ENCODE measurements around the gene TCAF1.
"Not testable (repeated sequence)": the region's sequence is repeated elsewhere in the genome, so short reads cannot be mapped to it uniquely, and the experiment has no call there.

The TCAF1 gene

GRCh38 chr7:143901332-143901667 lies 676 bp downstream of the TCAF1 start:
- peak; percentile 66 for DNase-seq

- DNase-seq, result no peak
Measured at GRCh38 chr7:143900230-143900766, 1.7 kb downstream of the TCAF1 start.

GRCh38 chr7:143898810-143899209 lies 3.2 kb downstream of the TCAF1 start:
- no peak for DNase-seq

GRCh38 chr7:143896667-143897066 lies 5.3 kb downstream of the TCAF1 start:
- no peak for DNase-seq

- DNase-seq, result peak; percentile 68
Measured at GRCh38 chr7:143892527-143893300, 9.3 kb downstream of the TCAF1 start.

GRCh38 chr7:143891457-143891856 lies 10.5 kb downstream of the TCAF1 start:
- DNase-seq, result no peak

- no peak for DNase-seq
Measured at GRCh38 chr7:143890558-143890957, 11.4 kb downstream of the TCAF1 start.

- no peak for DNase-seq
Measured at GRCh38 chr7:143889068-143889467, 12.9 kb downstream of the TCAF1 start.

GRCh38 chr7:143886826-143887477 lies 15.0 kb downstream of the TCAF1 start:
- DNase-seq, result no peak

- DNase-seq, result no peak
Measured at GRCh38 chr7:143885951-143886350, 16.0 kb downstream of the TCAF1 start.

- no peak for DNase-seq
Measured at GRCh38 chr7:143884969-143885559, 16.9 kb downstream of the TCAF1 start.

- DNase-seq, result no peak
Measured at GRCh38 chr7:143884241-143884968, 17.6 kb downstream of the TCAF1 start.

- DNase-seq, result peak; percentile 11
Measured at GRCh38 chr7:143882604-143883078, 19.3 kb downstream of the TCAF1 start.

- no peak for DNase-seq
Measured at GRCh38 chr7:143882020-143882603, 19.9 kb downstream of the TCAF1 start.

GRCh38 chr7:143878884-143879283 lies 23.1 kb downstream of the TCAF1 start:
- DNase-seq, result no peak

- no peak for DNase-seq
Measured at GRCh38 chr7:143877098-143877497, 24.9 kb downstream of the TCAF1 start.

GRCh38 chr7:143876218-143876617 lies 25.8 kb downstream of the TCAF1 start:
- DNase-seq, result no peak

GRCh38 chr7:143873242-143873641 lies 28.7 kb downstream of the TCAF1 start:
- not testable (repeated sequence) for DNase-seq

- DNase-seq, result not testable (repeated sequence)
Measured at GRCh38 chr7:143871534-143871933, 30.4 kb downstream of the TCAF1 start.

- DNase-seq, result not testable (repeated sequence)
Measured at GRCh38 chr7:143857994-143858393, 44.0 kb downstream of the TCAF1 start.

GRCh38 chr7:143855443-143855842 lies 46.5 kb downstream of the TCAF1 start:
- not testable (repeated sequence) for DNase-seq

GRCh38 chr7:143850682-143851081 lies 51.3 kb downstream of the TCAF1 start:
- no peak for DNase-seq

Data from NCI-H2029 treated with DMSO at 0.1 percent for 48 hours (cell line).